ENCODE data around the gene MDGA2. TPM values are rescaled to one million over a fixed set of nuclear protein-coding genes. Genes with fewer than 3 reads are reported as not detected.

Gene MDGA2
- total and polyA plus RNA-seq, 2 of the 4 experiments (the other 2 are of a cell fraction), result 0.02 TPM; not detected in 1

- H3K4me3 ChIP-seq (ENCODE audit: insufficient read depth, low read depth, low read length), result no peak overlapping the region
- no peak overlapping the region for H3K4me2 ChIP-seq (ENCODE audit: low read depth, low read length)
- H3K9me3 ChIP-seq (ENCODE audit: control insufficient read depth, insufficient read depth, low read length), result peaks cover 5% of the 10 kb centered on the region
- no peaks in the 10 kb centered on the region for H4K20me1 ChIP-seq (ENCODE audit: insufficient read depth, low read length)
- no peak overlapping the region for H2AK5ac ChIP-seq (ENCODE audit: low read depth, low read length)
- no peak overlapping the region for H2AK9ac ChIP-seq (replicated peaks; ENCODE audit: low read depth, low read length, poor library complexity)
- H3K56ac ChIP-seq (ENCODE audit: extremely low read depth, insufficient read depth, low read length), result no peak overlapping the region
- no peak overlapping the region for H4K91ac ChIP-seq (ENCODE audit: insufficient read depth, low read depth, low read length)
- no peak overlapping the region for H4K5ac ChIP-seq (ENCODE audit: low read depth, low read length)
- no peak overlapping the region for H4K8ac ChIP-seq (ENCODE audit: low read depth in 2 of 2, low read length in 2 of 2)
- in situ Hi-C loops (cut with MboI; ENCODE audit: low sequenced_read_pairs), result no loop called here
- H3K23ac ChIP-seq (ENCODE audit: low read depth, low read length), result no peak overlapping the region
- ATAC-seq (ENCODE audit: low read depth) (no peak), DNase-seq (no peak)
- TF ChIP-seq CHD1 (IDR thresholded peaks at IDR 0.05; ENCODE audit: low read depth, low read length), result no peak
- dilution Hi-C loops (cut with HindIII; ENCODE audit: low sequenced_read_pairs, unreplicated experiment), result no loop called here
- BruUV-seq (replicated peaks), result no TSS peak
- no CpG with 5 or more reads among the region's 5 CpGs for WGBS, 2 experiments (ENCODE audit: extremely low coverage in 2 of 2, insufficient read length in 1 of 2)
- CTCF ChIA-PET, result no interaction called here
- no peak overlapping the region for H2BK15ac ChIP-seq (ENCODE audit: low read depth, low read length)
- H3K4me1 ChIP-seq (ENCODE audit: control insufficient read depth, insufficient read depth, low read length), result no peaks in the 10 kb centered on the region
- H3K18ac ChIP-seq (ENCODE audit: low read depth, low read length), result no peak overlapping the region
- H3K9me1 ChIP-seq (ENCODE audit: insufficient read depth, low read length), result no peaks in the 10 kb centered on the region
- no peak overlapping the region for H2BK120ac ChIP-seq (ENCODE audit: low read depth, low read length)
- no peaks in the 10 kb centered on the region for H3K79me1 ChIP-seq (ENCODE audit: low read depth in 1 of 2, low read length in 2 of 2)
- POLR2A ChIA-PET (ENCODE audit: unreplicated experiment), result no interaction called here
- no peak overlapping the region for H3K4ac ChIP-seq (ENCODE audit: low read depth, low read length)
- no peaks in the 10 kb centered on the region for H3K27me3 ChIP-seq (ENCODE audit: control insufficient read depth, insufficient read depth, low read length)
- no peak overlapping the region for H3K9ac ChIP-seq (ENCODE audit: low read depth, low read length)
- no peak overlapping the region for H2BK20ac ChIP-seq (ENCODE audit: low read depth, low read length)
- H3K36me3 ChIP-seq (ENCODE audit: control insufficient read depth, insufficient read depth, low read length), result no peaks in the 10 kb centered on the region
- intact Hi-C loops (cut with micrococcal nuclease), result no loop called here
- H2BK5ac ChIP-seq (ENCODE audit: low read depth, low read length, poor library complexity, severe bottlenecking), result no peak overlapping the region
- no peak overlapping the region for H2AFZ ChIP-seq (replicated peaks; ENCODE audit: low read length, poor library complexity)
- H3K27ac ChIP-seq (ENCODE audit: insufficient read depth, low read length), result no peak overlapping the region
- H3K14ac ChIP-seq (replicated peaks; ENCODE audit: low read depth, low read length), result no peak overlapping the region
These were observed 284.4 kb downstream of the MDGA2 start for GRCh38 chr14:47390831-47391504.

Measured in IMR-90 (cell line).